Neuronal stem cell (in vitro differentiated cells): Measurements from ENCODE around the gene RASA3.
"Not testable (repeated sequence)": the region's sequence is repeated elsewhere in the genome, so short reads cannot be mapped to it uniquely, and the experiment has no call there.

Experiments used
- DNase-seq: peaks from one replicate; pipeline ENCODE4 v3.0.0-alpha.2; 2013; ENCODE audit warnings: low spot score
- H2AFZ ChIP-seq: one replicate; pipeline ENCODE4 v1.6.1; 2013; ENCODE audit warnings: mild to moderate bottlenecking, low read length, inconsistent platforms
- H2AK5ac ChIP-seq: 2 replicates; pipeline ENCODE4 v1.6.1; 2013; ENCODE audit warnings: low read depth, mild to moderate bottlenecking, inconsistent platforms, low read length, moderate library complexity, mixed read lengths
- H2BK120ac ChIP-seq: 2 replicates; pipeline ENCODE4 v1.6.1; 2013; ENCODE audit warnings: low read depth, mild to moderate bottlenecking, inconsistent platforms, low read length, moderate library complexity, mixed read lengths
- H2BK12ac ChIP-seq: one replicate; pipeline ENCODE4 v1.6.1; 2013; ENCODE audit warnings: low read length, inconsistent platforms
- H2BK15ac ChIP-seq: 2 replicates; pipeline ENCODE4 v1.6.1; 2013; ENCODE audit warnings: mild to moderate bottlenecking, low read length, inconsistent platforms, mixed read lengths
- H2BK5ac ChIP-seq: one replicate; pipeline ENCODE4 v1.6.1; 2013; ENCODE audit warnings: inconsistent platforms, mild to moderate bottlenecking, low read length, moderate library complexity
- H3K14ac ChIP-seq: one replicate; pipeline ENCODE4 v1.6.1; 2013; ENCODE audit warnings: low read length, inconsistent platforms
- H3K18ac ChIP-seq: 2 replicates; pipeline ENCODE4 v1.6.1; 2013; ENCODE audit warnings: low read length, inconsistent platforms
- H3K23ac ChIP-seq: 2 replicates; pipeline ENCODE4 v1.6.1; 2013; ENCODE audit warnings: low read depth, mild to moderate bottlenecking, mixed read lengths, low read length, inconsistent platforms; ENCODE audit not compliant: poor library complexity
- H3K27ac ChIP-seq: replicated peaks from 3 replicates; pipeline ENCODE4 v1.5.1; 2013; ENCODE audit warnings: low read length, inconsistent platforms
- H3K27me3 ChIP-seq, 3 experiments: 2 replicates each; pipeline ENCODE4 v1.6.1; 2013; ENCODE audit warnings: low read length in 3 of 3, mild to moderate bottlenecking in 2 of 3, inconsistent platforms in 1 of 3, low read depth in 1 of 3, mixed read lengths in 1 of 3, moderate library complexity in 1 of 3; ENCODE audit not compliant: control insufficient read depth in 3 of 3, insufficient read depth in 3 of 3
- H3K36me3 ChIP-seq, 2 donors: replicated peaks in 1 of 2; 2 replicates each; pipeline ENCODE4 v1.6.1; 2013; ENCODE audit warnings: low read length in 2 of 2; ENCODE audit not compliant: control insufficient read depth in 2 of 2, insufficient read depth in 2 of 2
- H3K4ac ChIP-seq: 2 replicates; pipeline ENCODE4 v1.6.1; 2013; ENCODE audit warnings: inconsistent platforms, mild to moderate bottlenecking, low read length, moderate library complexity
- H3K4me1 ChIP-seq, 2 donors: 1 replicate in 1 of 2; 2 replicates in 1 of 2; pipeline ENCODE4 v1.6.1; 2013; ENCODE audit warnings: low read length in 2 of 2, low read depth in 1 of 2; ENCODE audit not compliant: control insufficient read depth in 2 of 2, insufficient read depth in 1 of 2
- H3K4me2 ChIP-seq: one replicate; pipeline ENCODE4 v1.6.1; 2013; ENCODE audit warnings: mild to moderate bottlenecking, low read length, inconsistent platforms; ENCODE audit not compliant: insufficient read depth, poor library complexity, severe bottlenecking
- H3K4me3 ChIP-seq, 2 donors: 2 replicates each; pipeline ENCODE4 v1.5.1; 2013; ENCODE audit warnings: low read length in 2 of 2, mild to moderate bottlenecking in 2 of 2, inconsistent platforms in 1 of 2, moderate library complexity in 1 of 2
- H3K79me1 ChIP-seq: one replicate; pipeline ENCODE4 v1.6.1; 2013; ENCODE audit warnings: low read depth, mild to moderate bottlenecking, inconsistent platforms, low read length, moderate library complexity
- H3K9ac ChIP-seq: one replicate; pipeline ENCODE4 v1.6.1; 2013; ENCODE audit warnings: mild to moderate bottlenecking, low read depth, low read length, inconsistent platforms; ENCODE audit not compliant: poor library complexity
- H3K9me3 ChIP-seq, 2 donors: replicated peaks in 1 of 2; 2 replicates each; pipeline versions ENCODE3 to v1.6.1; 2013; ENCODE audit warnings: low read length in 2 of 2, mild to moderate bottlenecking in 2 of 2, inconsistent platforms in 1 of 2, low read depth in 1 of 2, mixed read lengths in 1 of 2, moderate library complexity in 1 of 2; ENCODE audit not compliant: control insufficient read depth in 2 of 2, insufficient read depth in 1 of 2
- H4K8ac ChIP-seq: one replicate; pipeline ENCODE4 v1.6.1; 2013; ENCODE audit warnings: low read depth, mild to moderate bottlenecking, inconsistent platforms, low read length, moderate library complexity
- H4K91ac ChIP-seq: one replicate; pipeline ENCODE4 v1.6.1; 2013; ENCODE audit warnings: low read length, low read depth, mild to moderate bottlenecking, inconsistent platforms; ENCODE audit not compliant: poor library complexity
- WGBS, 2 donors: extraction: QIAGEN DNeasy Blood & Tissue Kit; methylation state at CpG; one replicate each; pipeline ENCODE4 v1.1.7; 2013; ENCODE audit warnings: missing lambda C conversion rate in 2 of 2, mixed read lengths in 1 of 2; ENCODE audit not compliant: insufficient read length in 2 of 2, insufficient replicate concordance in 1 of 2; ENCODE audit errors: extremely low coverage in 2 of 2; 5-methylcytosine and 5-hydroxymethylcytosine counted together

Gene RASA3

DNA sequence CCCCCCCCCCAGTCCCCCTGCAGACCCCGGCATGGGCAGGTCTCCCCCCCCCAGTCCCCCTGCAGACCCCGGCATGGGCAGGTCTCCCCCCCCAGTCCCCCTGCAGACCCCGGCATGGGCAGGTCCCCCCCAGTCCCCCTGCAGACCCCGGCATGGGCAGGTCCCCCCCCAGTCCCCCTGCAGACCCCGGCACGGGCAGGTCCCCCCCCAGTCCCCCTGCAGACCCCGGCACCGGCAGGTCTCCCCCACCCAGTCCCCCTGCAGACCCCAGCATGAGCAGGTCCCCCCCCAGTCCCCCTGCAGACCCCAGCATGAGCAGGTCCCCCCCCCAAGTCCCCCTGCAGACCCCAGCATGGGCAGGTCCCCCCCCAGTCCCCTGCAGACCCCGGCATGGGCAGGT, 703 bp upstream of the RASA3 start:
- peaks cover 0 to 13% (median 0%) of the 10 kb centered on the region in 3 experiments for H3K27me3 ChIP-seq
- not testable (repeated sequence) for H2AK5ac ChIP-seq, H2AFZ ChIP-seq, H3K18ac ChIP-seq, H2BK120ac ChIP-seq, H2BK5ac ChIP-seq, H3K4me3 ChIP-seq, H3K14ac ChIP-seq, H2BK12ac ChIP-seq, H3K27ac ChIP-seq, H3K4me2 ChIP-seq, H3K23ac ChIP-seq, H3K79me1 ChIP-seq, H3K36me3 ChIP-seq, DNase-seq, H3K9me3 ChIP-seq, H3K4ac ChIP-seq, H3K9ac ChIP-seq, H2BK15ac ChIP-seq, H4K8ac ChIP-seq, H4K91ac ChIP-seq
- H3K4me1 ChIP-seq: peaks cover 37 to 44% of the 10 kb centered on the region in 2 donors
- no CpG with 5 or more reads among the region's 9 CpGs for WGBS, 2 donors

DNA sequence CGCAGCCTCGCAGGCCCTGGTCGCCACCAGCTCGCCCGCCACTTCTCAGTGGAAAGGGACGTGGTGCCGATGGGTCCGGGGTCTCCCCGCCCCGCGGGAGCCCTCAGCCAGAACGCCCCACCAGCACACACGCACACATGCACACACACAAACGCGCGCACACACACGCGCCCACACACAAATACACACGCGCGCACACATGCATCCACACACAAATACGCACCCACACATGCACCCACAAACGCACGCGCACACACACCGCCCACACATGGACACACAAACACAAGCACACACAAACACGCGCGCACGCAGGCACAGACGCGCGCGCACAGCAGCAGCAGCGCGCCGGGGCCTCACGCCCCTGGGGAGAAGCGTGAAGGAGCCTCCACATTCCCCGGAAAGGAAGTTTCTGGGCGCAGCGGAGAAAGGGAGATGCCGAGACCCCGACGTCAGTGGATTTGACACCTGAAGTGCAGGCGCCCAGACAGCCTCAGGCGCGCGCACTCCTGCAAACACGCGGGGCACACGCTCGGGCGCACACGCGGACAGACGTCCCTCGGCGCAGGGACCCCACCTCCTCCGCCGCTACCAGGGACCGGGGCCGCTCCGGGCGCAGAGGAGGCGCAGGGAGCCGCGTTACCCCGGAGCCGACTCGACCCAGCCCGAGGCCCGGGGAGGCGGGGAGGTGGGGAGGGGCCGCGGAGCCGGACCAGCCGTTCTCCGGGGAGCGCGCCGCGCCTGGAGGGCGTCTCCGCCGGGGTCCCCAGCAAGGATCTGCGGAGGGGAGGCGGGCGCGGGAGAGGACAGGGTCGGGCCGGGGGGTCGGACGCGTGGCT, 622 bp downstream of the RASA3 start:
- H3K9ac ChIP-seq: peak overlapping the region; percentile 87
- H3K27ac ChIP-seq: no peak overlapping the region
- H3K4ac ChIP-seq: no peak overlapping the region
- H2BK5ac ChIP-seq: no peak overlapping the region
- H2AFZ ChIP-seq: peak overlapping the region; percentile 90
- H3K4me3 ChIP-seq: peak overlapping the region; percentile 93 to 95
- H3K9me3 ChIP-seq: no peaks in the 10 kb centered on the region
- H2BK120ac ChIP-seq: no peak overlapping the region
- H3K4me1 ChIP-seq: peaks cover 43 to 44% of the 10 kb centered on the region in 2 donors
- peak overlapping the region; percentile 67 for H2AK5ac ChIP-seq
- H4K8ac ChIP-seq: no peak overlapping the region
- no peaks in the 10 kb centered on the region for H3K36me3 ChIP-seq
- H3K14ac ChIP-seq: peak overlapping the region; percentile 100
- H2BK12ac ChIP-seq: no peak overlapping the region
- no peak for DNase-seq
- H3K79me1 ChIP-seq: peaks cover 2% of the 10 kb centered on the region
- no CpG with 5 or more reads among the region's 95 CpGs for WGBS, 2 donors
- no peak overlapping the region for H4K91ac ChIP-seq
- peak overlapping the region; percentile 100 for H3K4me2 ChIP-seq
- peak overlapping the region; percentile 12 for H3K23ac ChIP-seq
- peaks cover 0 to 13% (median 0%) of the 10 kb centered on the region in 3 experiments for H3K27me3 ChIP-seq
- peak overlapping the region; percentile 93 for H2BK15ac ChIP-seq
- H3K18ac ChIP-seq: peak overlapping the region; percentile 96

DNA sequence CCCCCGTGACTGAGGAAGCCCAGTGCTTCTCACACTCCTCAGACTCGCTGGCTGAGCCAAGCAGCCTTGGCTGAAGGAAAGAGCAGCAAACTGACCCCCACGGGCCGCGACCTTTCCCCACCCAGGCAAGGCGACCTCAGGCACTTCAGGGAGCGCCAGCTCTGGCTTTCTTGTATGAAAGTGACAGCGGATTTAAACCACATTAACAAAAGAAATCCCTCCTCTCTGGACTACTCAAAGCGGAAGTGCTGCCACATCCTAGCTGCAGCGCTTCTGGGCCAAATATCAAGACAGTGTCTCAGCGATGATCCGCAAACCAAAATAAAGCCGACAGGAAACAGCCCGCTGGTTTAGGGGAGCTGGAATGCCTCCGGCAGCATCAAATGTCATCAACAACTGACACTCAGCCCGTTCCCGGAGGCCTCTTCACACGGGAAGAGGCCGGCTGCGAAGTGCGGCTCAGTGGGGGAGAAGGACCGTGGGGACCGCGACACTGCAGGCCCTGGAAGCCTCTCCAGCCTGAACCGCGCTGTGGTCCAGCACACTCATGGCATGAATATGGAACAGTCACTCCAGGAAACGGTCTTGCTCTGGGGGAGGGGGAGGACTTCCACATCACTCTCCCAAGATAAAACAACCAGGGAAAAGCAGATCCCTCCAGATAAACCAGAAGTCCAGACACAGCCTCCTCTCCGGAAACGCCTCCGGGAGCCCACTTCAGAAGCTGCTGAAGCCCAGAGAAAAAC, 1.4 kb downstream of the RASA3 start:
- Histone ChIP-seq H2AK5ac (peak overlapping the region; percentile 85), H2BK5ac (no peak overlapping the region), H2BK15ac (no peak overlapping the region), H3K27ac (no peak overlapping the region), H3K18ac (peak overlapping the region; percentile 96), H2BK120ac (peak overlapping the region; percentile 82), H4K91ac (no peak overlapping the region), H3K36me3 (no peaks in the 10 kb centered on the region), H3K4me1 (peaks cover 41 to 43% of the 10 kb centered on the region in 2 donors), H3K9me3 (no peaks in the 10 kb centered on the region), H3K23ac (no peak overlapping the region), H3K4me2 (peak overlapping the region; percentile 100), H3K4me3 (peak overlapping the region; percentile 93 to 95), H3K79me1 (peaks cover 2% of the 10 kb centered on the region), H2BK12ac (no peak overlapping the region), H3K14ac (peak overlapping the region; percentile 100), H2AFZ (peak overlapping the region; percentile 90), H3K4ac (no peak overlapping the region), H3K9ac (peak overlapping the region; percentile 87), H3K27me3 (peaks cover 0 to 13% (median 0%) of the 10 kb centered on the region in 3 experiments), H4K8ac (no peak overlapping the region)
- WGBS, 2 donors: no CpG with 5 or more reads among the region's 30 CpGs
- no peak for DNase-seq
